Measurements from ENCODE around the gene CASZ1. TPM values are rescaled to one million over a fixed set of nuclear protein-coding genes. Genes with fewer than 3 reads are reported as not detected.

CASZ1 gene, protein sequence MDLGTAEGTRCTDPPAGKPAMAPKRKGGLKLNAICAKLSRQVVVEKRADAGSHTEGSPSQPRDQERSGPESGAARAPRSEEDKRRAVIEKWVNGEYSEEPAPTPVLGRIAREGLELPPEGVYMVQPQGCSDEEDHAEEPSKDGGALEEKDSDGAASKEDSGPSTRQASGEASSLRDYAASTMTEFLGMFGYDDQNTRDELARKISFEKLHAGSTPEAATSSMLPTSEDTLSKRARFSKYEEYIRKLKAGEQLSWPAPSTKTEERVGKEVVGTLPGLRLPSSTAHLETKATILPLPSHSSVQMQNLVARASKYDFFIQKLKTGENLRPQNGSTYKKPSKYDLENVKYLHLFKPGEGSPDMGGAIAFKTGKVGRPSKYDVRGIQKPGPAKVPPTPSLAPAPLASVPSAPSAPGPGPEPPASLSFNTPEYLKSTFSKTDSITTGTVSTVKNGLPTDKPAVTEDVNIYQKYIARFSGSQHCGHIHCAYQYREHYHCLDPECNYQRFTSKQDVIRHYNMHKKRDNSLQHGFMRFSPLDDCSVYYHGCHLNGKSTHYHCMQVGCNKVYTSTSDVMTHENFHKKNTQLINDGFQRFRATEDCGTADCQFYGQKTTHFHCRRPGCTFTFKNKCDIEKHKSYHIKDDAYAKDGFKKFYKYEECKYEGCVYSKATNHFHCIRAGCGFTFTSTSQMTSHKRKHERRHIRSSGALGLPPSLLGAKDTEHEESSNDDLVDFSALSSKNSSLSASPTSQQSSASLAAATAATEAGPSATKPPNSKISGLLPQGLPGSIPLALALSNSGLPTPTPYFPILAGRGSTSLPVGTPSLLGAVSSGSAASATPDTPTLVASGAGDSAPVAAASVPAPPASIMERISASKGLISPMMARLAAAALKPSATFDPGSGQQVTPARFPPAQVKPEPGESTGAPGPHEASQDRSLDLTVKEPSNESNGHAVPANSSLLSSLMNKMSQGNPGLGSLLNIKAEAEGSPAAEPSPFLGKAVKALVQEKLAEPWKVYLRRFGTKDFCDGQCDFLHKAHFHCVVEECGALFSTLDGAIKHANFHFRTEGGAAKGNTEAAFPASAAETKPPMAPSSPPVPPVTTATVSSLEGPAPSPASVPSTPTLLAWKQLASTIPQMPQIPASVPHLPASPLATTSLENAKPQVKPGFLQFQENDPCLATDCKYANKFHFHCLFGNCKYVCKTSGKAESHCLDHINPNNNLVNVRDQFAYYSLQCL (N-terminal part only)
- total RNA-seq (10 to 100 TPM in 3 of 7 donors, 1 to 10 TPM in 4; 2.4 to 15.7 (median 4.5) TPM), polyA plus RNA-seq (1 to 10 TPM; 2.4 to 2.8 TPM)
- long read RNA-seq, donor 1, partial matches to known transcripts = 1 of 1 reads
- long read RNA-seq, donor 1, other reads (novel, unspliced or antisense) = 0 of 1 reads
- long read RNA-seq, donor 2 = 0 reads
- long read RNA-seq, donor 3, partial matches to known transcripts = 3 of 15 reads
- long read RNA-seq, donor 3, other reads (novel, unspliced or antisense) = 11 of 15 reads

DNA sequence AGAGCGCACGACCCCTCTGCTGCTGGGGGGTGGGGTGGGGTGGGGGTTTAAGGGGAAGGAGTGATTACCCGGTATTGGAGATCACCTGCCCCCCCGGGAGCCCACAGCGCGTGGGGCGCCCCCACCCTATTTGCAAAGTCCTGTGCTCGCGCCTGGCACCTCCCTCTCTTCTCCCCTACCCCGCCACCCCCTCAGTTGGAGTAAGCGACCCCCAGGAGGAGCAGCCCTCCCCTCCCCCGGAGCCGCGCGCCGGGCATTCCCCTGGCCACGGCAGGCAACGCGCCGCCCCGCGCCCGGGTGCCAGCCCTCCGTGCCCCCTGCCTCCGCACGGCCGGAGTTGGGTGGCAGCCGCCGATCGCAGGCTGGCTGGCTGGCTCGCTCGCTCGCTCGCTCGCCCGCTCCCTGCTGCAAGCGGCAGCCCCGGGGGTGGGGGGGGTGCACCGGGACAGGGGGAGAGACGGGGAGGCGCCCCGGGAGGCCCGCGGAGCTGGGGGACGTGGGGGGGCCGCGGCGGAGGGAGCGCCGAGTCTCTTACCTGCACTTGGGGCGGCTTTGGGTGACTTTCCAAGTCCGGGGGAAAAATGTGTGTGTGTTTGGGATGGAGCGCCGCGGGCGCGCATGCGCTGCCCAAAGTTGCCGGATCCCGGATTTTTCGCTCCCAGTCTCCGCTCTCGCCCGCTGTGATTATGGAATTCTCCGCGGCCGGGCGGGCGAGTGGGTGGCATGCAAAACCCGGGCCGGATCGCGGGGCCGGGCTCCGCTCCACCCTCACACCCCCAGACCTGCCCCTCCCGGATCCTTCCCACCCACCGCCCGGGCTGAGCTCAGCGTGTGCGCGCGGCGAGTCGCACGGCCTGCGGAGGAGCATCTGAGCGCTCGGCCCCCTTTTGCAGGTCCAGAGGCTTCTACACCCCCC is at the start of gene CASZ1:
Gene CASZ1, minus strand, starts transcription at position 618 of the 916 bp plus-strand sequence. CDS start 102,757 bp downstream, outside the sequence.
- Histone ChIP-seq H3K9me3 (no peaks in the 10 kb centered on the region), H3K27me3 (no peaks in the 10 kb centered on the region), H3K4me3 (peak within 1 kb of the TSS; percentile 61), H3K4me1 (ENCODE audit: insufficient read depth) (peaks cover 10% of the 10 kb centered on the region), H3K36me3 (no peaks in the 10 kb centered on the region), H3K27ac (no peak within 1 kb of the TSS)
- intact Hi-C loops (cut with DNase I) = no loop called here
- 1% methylated on average over 41 to 88 of the region's 88 CpGs for WGBS, 3 donors
- no peak for TF ChIP-seq EP300 (IDR thresholded peaks at IDR 0.05)
- peak; percentile 41 to 84 (median 68) for DNase-seq

DNA sequence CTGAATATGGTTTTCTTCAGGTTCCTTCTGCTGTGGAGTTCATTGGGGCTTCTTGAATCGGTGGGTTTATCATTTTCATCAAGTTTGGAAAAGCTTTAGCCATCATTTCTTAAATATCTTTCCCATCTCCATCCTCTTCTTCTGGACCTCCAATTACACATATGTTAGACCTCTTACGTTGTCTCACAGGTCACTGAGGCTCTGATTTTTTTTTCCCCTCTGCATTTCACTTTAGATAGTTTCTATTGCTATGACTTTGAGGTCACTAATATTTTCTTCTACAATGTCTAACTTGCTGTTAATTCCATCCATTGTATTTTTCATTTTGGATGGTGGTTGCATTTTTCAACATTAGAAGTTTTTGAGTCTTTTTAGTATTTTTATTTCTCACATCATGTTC is 47.3 kb upstream of the CASZ1 start:
- peaks cover 0 to 3% of the 10 kb centered on the region in 2 donors for H3K9me3 ChIP-seq
- TF ChIP-seq, protein P1, sequence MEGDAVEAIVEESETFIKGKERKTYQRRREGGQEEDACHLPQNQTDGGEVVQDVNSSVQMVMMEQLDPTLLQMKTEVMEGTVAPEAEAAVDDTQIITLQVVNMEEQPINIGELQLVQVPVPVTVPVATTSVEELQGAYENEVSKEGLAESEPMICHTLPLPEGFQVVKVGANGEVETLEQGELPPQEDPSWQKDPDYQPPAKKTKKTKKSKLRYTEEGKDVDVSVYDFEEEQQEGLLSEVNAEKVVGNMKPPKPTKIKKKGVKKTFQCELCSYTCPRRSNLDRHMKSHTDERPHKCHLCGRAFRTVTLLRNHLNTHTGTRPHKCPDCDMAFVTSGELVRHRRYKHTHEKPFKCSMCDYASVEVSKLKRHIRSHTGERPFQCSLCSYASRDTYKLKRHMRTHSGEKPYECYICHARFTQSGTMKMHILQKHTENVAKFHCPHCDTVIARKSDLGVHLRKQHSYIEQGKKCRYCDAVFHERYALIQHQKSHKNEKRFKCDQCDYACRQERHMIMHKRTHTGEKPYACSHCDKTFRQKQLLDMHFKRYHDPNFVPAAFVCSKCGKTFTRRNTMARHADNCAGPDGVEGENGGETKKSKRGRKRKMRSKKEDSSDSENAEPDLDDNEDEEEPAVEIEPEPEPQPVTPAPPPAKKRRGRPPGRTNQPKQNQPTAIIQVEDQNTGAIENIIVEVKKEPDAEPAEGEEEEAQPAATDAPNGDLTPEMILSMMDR (IDR thresholded peaks at IDR 0.05) = no peak
- no peak for TF ChIP-seq EP300 (IDR thresholded peaks at IDR 0.05)
- TF ChIP-seq POLR2A (IDR thresholded peaks at IDR 0.05) = no peak
- no peak for DNase-seq
- WGBS, 3 donors = 86 to 92% (median 88%) methylated on average over 2 of the region's 2 CpGs
- intact Hi-C loops (cut with DNase I) = no loop called here
- no peaks in the 10 kb centered on the region for H3K36me3 ChIP-seq
- H3K27ac ChIP-seq = no peak overlapping the region
- H3K4me1 ChIP-seq (ENCODE audit: insufficient read depth) = no peaks in the 10 kb centered on the region
- no peak overlapping the region for H3K4me3 ChIP-seq
- no peaks in the 10 kb centered on the region for H3K27me3 ChIP-seq

DNA sequence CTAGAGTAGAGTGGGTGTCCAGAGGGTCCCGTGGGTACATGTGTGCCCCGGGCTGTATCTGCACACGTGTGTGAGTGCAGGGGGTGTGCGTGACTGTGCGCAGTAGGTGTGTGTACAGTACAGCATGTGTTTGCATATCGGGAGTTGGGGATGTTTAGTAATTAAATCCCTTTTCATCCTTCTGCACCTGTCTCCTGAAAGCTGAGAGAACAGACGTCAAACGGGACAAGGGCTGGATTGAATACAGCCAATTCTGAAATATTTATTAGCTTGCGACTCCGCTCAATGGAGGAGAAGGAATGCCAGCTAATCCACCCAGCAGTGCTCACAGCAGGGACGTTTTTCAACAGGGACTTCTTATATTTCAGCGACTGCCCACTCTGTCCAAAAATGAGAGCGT is 44.7 kb upstream of the CASZ1 start:
- TF ChIP-seq, protein P1 (IDR thresholded peaks at IDR 0.05) = no peak
- TF ChIP-seq EP300 (IDR thresholded peaks at IDR 0.05) (no peak), POLR2A (IDR thresholded peaks at IDR 0.05) (no peak)
- Histone ChIP-seq H3K36me3 (no peaks in the 10 kb centered on the region), H3K27me3 (no peaks in the 10 kb centered on the region), H3K4me1 (ENCODE audit: insufficient read depth) (no peaks in the 10 kb centered on the region), H3K4me3 (no peak overlapping the region), H3K27ac (no peak overlapping the region), H3K9me3 (peaks cover 0 to 3% of the 10 kb centered on the region in 2 donors)
- DNase-seq = no peak
- intact Hi-C loops (cut with DNase I) = no loop called here
- 71 to 76% (median 74%) methylated on average over 13 of the region's 13 CpGs for WGBS, 3 donors

DNA sequence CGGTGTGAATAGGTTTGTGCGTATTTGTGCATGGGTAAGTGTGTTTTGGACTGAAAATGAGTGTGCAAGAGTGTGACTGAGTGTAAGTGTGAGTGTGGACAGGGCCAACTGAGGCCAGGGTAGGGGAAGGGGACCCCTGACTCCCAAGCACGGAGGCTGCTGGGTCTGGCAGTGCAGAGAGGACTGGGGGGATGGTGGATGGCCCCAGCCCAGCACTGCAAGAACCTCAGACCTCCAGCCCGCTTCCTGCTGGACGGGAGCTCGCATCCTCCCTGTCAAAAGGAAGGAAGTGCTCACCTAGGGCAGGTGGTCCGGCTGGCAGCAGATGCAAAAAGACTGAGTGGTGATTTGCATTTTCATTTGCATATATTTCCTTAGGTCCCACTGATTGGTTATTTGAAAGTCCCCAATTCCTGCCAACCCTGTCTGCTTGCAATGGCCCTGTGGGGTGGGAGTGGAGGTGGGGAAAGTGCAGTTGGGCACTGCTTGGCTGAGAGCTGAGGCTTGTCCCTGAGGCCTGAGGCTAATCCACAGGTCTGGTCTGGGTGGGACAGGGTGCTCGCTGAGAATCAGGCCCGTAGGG is 42.8 kb upstream of the CASZ1 start:
- Histone ChIP-seq H3K4me3 (no peak overlapping the region), H3K4me1 (ENCODE audit: insufficient read depth) (no peaks in the 10 kb centered on the region), H3K27me3 (no peaks in the 10 kb centered on the region), H3K27ac (no peak overlapping the region), H3K9me3 (peaks cover 0 to 3% of the 10 kb centered on the region in 2 donors), H3K36me3 (no peaks in the 10 kb centered on the region)
- intact Hi-C loops (cut with DNase I) = no loop called here
- DNase-seq = no peak
- TF ChIP-seq EP300 (IDR thresholded peaks at IDR 0.05) = no peak
- TF ChIP-seq POLR2A (IDR thresholded peaks at IDR 0.05) = no peak
- TF ChIP-seq, protein P1 (IDR thresholded peaks at IDR 0.05) = no peak
- 76 to 81% (median 77%) methylated on average over 9 of the region's 9 CpGs for WGBS, 3 donors
